VCaP (cell line): Measurements from ENCODE around the gene WNK3.
A peak's percentile ranks its signal among the peaks of the same experiment; 100 is the strongest.
"Not testable (repeated sequence)": the region's sequence is repeated elsewhere in the genome, so short reads cannot be mapped to it uniquely, and the experiment has no call there.

Experiments
- H3K27ac ChIP-seq: fragments of 450-650 bp; 2 replicates; pipeline ENCODE4 v1.5.1; 2017
- CTCF ChIP-seq: fragments of 450-650 bp; conservative IDR thresholded peaks from 2 replicates; pipeline ENCODE4 v1.5.1; 2017; ENCODE audit warnings: mild to moderate bottlenecking, moderate library complexity

The WNK3 gene

GRCh38 chrX:54357414-54358377 is at the start of gene WNK3:
WNK3 (minus strand) TSS chrX:54358046.
- H3K27ac ChIP-seq: peak within 1 kb of the TSS; percentile 51
- TF ChIP-seq CTCF: no peak

- H3K27ac ChIP-seq: no peak overlapping the region
- TF ChIP-seq CTCF: no peak
These were observed 49.4 kb upstream of the WNK3 start for GRCh38 chrX:54407266-54407665.

- no peak for TF ChIP-seq CTCF
- no peak overlapping the region for H3K27ac ChIP-seq
These were observed 39.3 kb upstream of the WNK3 start for GRCh38 chrX:54397113-54397512.

- no peak for TF ChIP-seq CTCF
These were observed 28.5 kb upstream of the WNK3 start for GRCh38 chrX:54386314-54386713.

GRCh38 chrX:54384661-54385060 is 26.8 kb upstream of the WNK3 start:
- H3K27ac ChIP-seq: not testable (repeated sequence)

More at GRCh38 chrX:54386314-54386713, 28.5 kb upstream of the WNK3 start:
- no peak overlapping the region for H3K27ac ChIP-seq

GRCh38 chrX:54359408-54359807 is 1.6 kb upstream of the WNK3 start:
- TF ChIP-seq CTCF: no peak
- no peak overlapping the region for H3K27ac ChIP-seq

- peak overlapping the region; percentile 51 for H3K27ac ChIP-seq
- TF ChIP-seq CTCF: no peak
These were observed 772 bp upstream of the WNK3 start for GRCh38 chrX:54358424-54359211.

GRCh38 chrX:54352677-54353076 is 5.2 kb downstream of the WNK3 start:
- H3K27ac ChIP-seq: no peak overlapping the region
- no peak for TF ChIP-seq CTCF

GRCh38 chrX:54337383-54337782 is 20.5 kb downstream of the WNK3 start:
- not testable (repeated sequence) for H3K27ac ChIP-seq
